K562 (cell line): ENCODE measurements around the gene NPTXR. TPM values are rescaled to one million over a fixed set of nuclear protein-coding genes. Genes with fewer than 3 reads are reported as not detected.

ENCODE experiments used
- ATAC-seq: fragments of 200-7000 bp; cut with Tn5 transposase; 3 replicates; pipeline ENCODE4 v1.9.1; 2020; ENCODE audit warnings: moderate library complexity
- BruUV-seq: library from RNA; stranded (reverse); fragments of 400-500 nt; replicated peaks from 2 replicates; lab custom pipeline; 2021; lab: Mats Ljungman, UMichigan
- CTCF ChIA-PET: fragments of 300-600 bp; formaldehyde crosslinking; extraction: SDS; loops from one replicate; lab custom pipeline; 2021; ENCODE audit warnings: low intra/inter-chr PET ratio; lab: Yijun Ruan, JAX
- POLR2A ChIA-PET: fragments of 300-600, 350-650 bp; sonication (Branson Sonifier 250); formaldehyde crosslinking; extraction: SDS; loops from one replicate; lab custom pipeline; 2021; ENCODE audit warnings: antibody characterized with exemption, inconsistent platforms; lab: Yijun Ruan, JAX
- DNase-seq, 4 experiments: peaks; one replicate each; pipeline versions ENCODE4 v3.0.0 to v3.0.0-alpha.2; 2011 to 2018; ENCODE audit warnings: low spot score in 3 of 4, mixed read lengths in 3 of 4; ENCODE audit errors: extremely low read depth in 1 of 4
- FAIRE-seq: peaks from 2 replicates; lab custom pipeline; 2011; peaks lifted over from hg19 to GRCh38; lab: Jason Lieb, UNC
- H2AFZ ChIP-seq: 2 replicates; pipeline ENCODE4 v1.6.0; 2011; ENCODE audit warnings: low read depth, low read length, control low read depth, inconsistent platforms
- H3K27ac ChIP-seq: fragments of 200-600 bp; 3 replicates; pipeline ENCODE4 v1.8.0; 2011; ENCODE audit warnings: low read depth, mild to moderate bottlenecking, control low read depth, inconsistent platforms, low read length, moderate library complexity, mixed read lengths; ENCODE audit errors: extremely low read depth
- H3K27me3 ChIP-seq, 2 experiments: fragments of 300-600 bp in 1 of 2; 2 replicates in 1 of 2; 3 replicates in 1 of 2; pipeline versions ENCODE4 v1.6.0 to v1.8.0; 2011; ENCODE audit warnings: inconsistent platforms in 2 of 2, low read length in 2 of 2, mild to moderate bottlenecking in 1 of 2, mixed read lengths in 1 of 2, moderate library complexity in 1 of 2; ENCODE audit not compliant: control insufficient read depth in 2 of 2, insufficient read depth in 2 of 2
- H3K36me3 ChIP-seq: fragments of 300-600 bp; 3 replicates; pipeline ENCODE4 v1.8.0; 2011; ENCODE audit warnings: mild to moderate bottlenecking, low read length, inconsistent platforms; ENCODE audit not compliant: control insufficient read depth, insufficient read depth
- H3K4me1 ChIP-seq, 2 experiments: fragments of 200-600 bp in 1 of 2; replicated peaks in 1 of 2; 2 replicates in 1 of 2; 3 replicates in 1 of 2; pipeline versions ENCODE4 v1.5.1 to v1.8.0; 2011; ENCODE audit warnings: inconsistent platforms in 2 of 2, low read length in 2 of 2, mild to moderate bottlenecking in 1 of 2, mixed read lengths in 1 of 2, moderate library complexity in 1 of 2; ENCODE audit not compliant: control insufficient read depth in 2 of 2, insufficient read depth in 2 of 2
- H3K4me2 ChIP-seq: 2 replicates; pipeline ENCODE4 v1.6.1; 2011; ENCODE audit warnings: low read length, control low read depth, inconsistent platforms, mixed read lengths; ENCODE audit not compliant: insufficient read depth
- H3K4me3 ChIP-seq: fragments of 200-600 bp; sonication (generic), shearing (Covaris generic); 2 replicates; pipeline ENCODE4 v1.5.1; 2016; ENCODE audit warnings: control low read depth, inconsistent platforms
- H3K79me2 ChIP-seq: fragments of 200-600 bp; 3 replicates; pipeline ENCODE4 v1.8.0; 2011; ENCODE audit warnings: low read length, inconsistent platforms; ENCODE audit not compliant: control insufficient read depth, insufficient read depth
- H3K9ac ChIP-seq, 2 experiments: 2 replicates each; pipeline versions ENCODE4 v1.6.0 to v1.6.1; 2011; ENCODE audit warnings: low read depth in 2 of 2, low read length in 2 of 2, control low read depth in 1 of 2, inconsistent platforms in 1 of 2, mild to moderate bottlenecking in 1 of 2, mixed read lengths in 1 of 2; ENCODE audit not compliant: insufficient read depth in 1 of 2
- H3K9me1 ChIP-seq: one replicate; pipeline ENCODE4 v1.6.0; 2011; ENCODE audit warnings: inconsistent platforms, mild to moderate bottlenecking, low read length, moderate library complexity; ENCODE audit not compliant: control insufficient read depth, insufficient read depth
- H3K9me3 ChIP-seq: replicated peaks from 2 replicates; pipeline ENCODE4 v1.5.1; 2011; ENCODE audit warnings: low read depth, low read length, inconsistent platforms; ENCODE audit not compliant: control insufficient read depth, insufficient read depth
- H4K20me1 ChIP-seq: replicated peaks from 2 replicates; pipeline ENCODE4 v1.6.1; 2011; ENCODE audit warnings: low read length, inconsistent platforms, mixed read lengths; ENCODE audit not compliant: control insufficient read depth, insufficient read depth
- C11orf30 ChIP-seq: fragments of 450-650 bp; IDR thresholded peaks from 2 replicates; pipeline ENCODE4 v1.6.1; 2016; ENCODE audit warnings: low read depth, mild to moderate bottlenecking
- KAT8 ChIP-seq: fragments of 450-650 bp; IDR thresholded peaks from 2 replicates; pipeline ENCODE4 v1.6.1; 2016; ENCODE audit warnings: low read depth, mild to moderate bottlenecking
- MAFF ChIP-seq: IDR thresholded peaks from 2 replicates; pipeline ENCODE4 v1.6.1; 2012; ENCODE audit warnings: low read length, improper control_type of control experiment
- MAFG ChIP-seq: fragments of 450-650 bp; conservative IDR thresholded peaks from 2 replicates; pipeline ENCODE4 v1.6.1; 2016; ENCODE audit warnings: missing genetic modification characterization, missing compliant biosample characterization
- MAFK ChIP-seq: IDR thresholded peaks from 2 replicates; pipeline ENCODE4 v1.6.1; 2011; ENCODE audit warnings: low read length, improper control_type of control experiment
- MAZ ChIP-seq, 2 experiments: fragments of 450-650 bp in 1 of 2; sonication (generic) in 1 of 2; formaldehyde crosslinking; IDR thresholded peaks in 1 of 2; conservative IDR thresholded peaks in 1 of 2; 2 replicates each; pipeline versions ENCODE4 v1.4.0 to v1.5.0; 2020; ENCODE audit warnings: mild to moderate bottlenecking in 1 of 2, missing genetic modification reagents in 1 of 2
- MED1 ChIP-seq: sonication (generic); formaldehyde crosslinking; IDR thresholded peaks from 2 replicates; pipeline ENCODE4 v1.8.1; 2023; ENCODE audit warnings: missing genetic modification reagents, borderline replicate concordance
- POLR2G ChIP-seq: fragments of 200-400 bp; formaldehyde crosslinking; IDR thresholded peaks from 2 replicates; pipeline ENCODE4 v1.6.1; 2017; ENCODE audit warnings: low read depth, mild to moderate bottlenecking, antibody characterized with exemption, low read length, moderate library complexity
- ZNF316 ChIP-seq: fragments of 450-650 bp; IDR thresholded peaks from 2 replicates; pipeline ENCODE4 v1.6.1; 2016
- ZNF41 ChIP-seq: fragments of 250-450 bp; sonication (Bioruptor Pico); conservative IDR thresholded peaks from 2 replicates; pipeline ENCODE4 v1.4.0; 2020; ENCODE audit warnings: mild to moderate bottlenecking
- WGBS: fragments of 100-300 bp; shearing (Covaris generic); methylation state at CpG from one replicate; pipeline ENCODE4 v1.1.6; 2016; ENCODE audit warnings: low coverage, mixed read lengths; ENCODE audit not compliant: insufficient coverage; ENCODE audit errors: missing lambda C conversion rate; 5-methylcytosine and 5-hydroxymethylcytosine counted together
- in situ Hi-C: fragments of 300-500 bp; cut with MboI; formaldehyde crosslinking; loops from 4 replicates; pipeline ENCODE4 v1.15.0; 2018; ENCODE audit warnings: inconsistent platforms, mixed read lengths
- intact Hi-C: fragments of 100-400 bp; cut with micrococcal nuclease; formaldehyde crosslinking; loops from 2 replicates; pipeline ENCODE4 v1.14.2; 2022
- polyA plus RNA-seq, 8 experiments: library from polyadenylated mRNA; depleted of rRNA in 4 of 8; stranded (reverse) in 5 of 8; unstranded in 3 of 8; fragments of >200 nt; fragmentation: Nextera tagmentation in 2 of 8; fragmentation: Illumina TruSeq in 1 of 8; extraction: Ambion mirVana in 2 of 8; extraction: Trizol in 1 of 8; gene quantifications; 2 replicates each; pipeline versions ENCODE4 v1.2.1 to v1.2.3, GENCODE V29; 2011 to 2014; ENCODE audit warnings: inconsistent platforms in 1 of 8, missing spikeins in 1 of 8
- total RNA-seq, 7 experiments: library from RNA; depleted of rRNA in 6 of 7; stranded (reverse); fragments of >200 nt in 6 of 7; fragmentation: Illumina TruSeq in 2 of 7; extraction: Trizol in 2 of 7; gene quantifications; 2 replicates each; pipeline versions ENCODE4 v1.2.1 to v1.2.3, GENCODE V29; 2011 to 2021; ENCODE audit warnings: low replicate concordance in 1 of 7
- TF ChIP-seq, protein P1 (sequence below): fragments of 450-650 bp; IDR thresholded peaks from 2 replicates; pipeline ENCODE4 v1.6.1; 2016

The NPTXR gene
- total and polyA plus RNA-seq, 9 of the 15 experiments (the other 6 are each of a cell fraction or from before 2014, with no cell fraction given) = 0.01 to 3.1 (median 1.1) TPM

DNA sequence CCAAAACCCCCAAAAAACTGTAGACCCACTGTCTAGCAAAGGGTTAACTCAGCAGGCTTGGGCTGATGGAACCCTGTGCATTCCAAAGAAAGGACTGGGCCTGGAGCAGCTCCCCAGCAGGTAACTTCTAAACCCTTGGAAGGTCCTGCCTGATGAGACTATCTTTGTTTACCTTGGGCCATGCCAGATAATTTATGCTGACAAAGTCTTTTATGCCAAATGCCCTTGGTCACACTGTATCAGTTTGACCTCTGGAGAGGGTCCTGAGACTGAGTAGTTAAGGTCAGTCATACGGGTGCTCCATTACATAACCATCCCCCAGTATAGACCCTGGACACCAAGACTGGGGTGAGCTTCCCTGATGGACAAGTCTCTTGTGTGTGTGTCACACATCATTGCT, 28.0 kb downstream of the NPTXR start:
- no peaks in the 10 kb centered on the region for H3K9me3 ChIP-seq
- no peak for TF ChIP-seq MAZ (CRISPR knock-in tag; conservative IDR thresholded peaks at IDR 0.05 in 1 of 2, IDR thresholded peaks at IDR 0.05 in 1 of 2)
- TF ChIP-seq C11orf30 = peak; percentile 43
- no peak for TF ChIP-seq MED1 (CRISPR knock-in tag)
- TF ChIP-seq, protein P1, sequence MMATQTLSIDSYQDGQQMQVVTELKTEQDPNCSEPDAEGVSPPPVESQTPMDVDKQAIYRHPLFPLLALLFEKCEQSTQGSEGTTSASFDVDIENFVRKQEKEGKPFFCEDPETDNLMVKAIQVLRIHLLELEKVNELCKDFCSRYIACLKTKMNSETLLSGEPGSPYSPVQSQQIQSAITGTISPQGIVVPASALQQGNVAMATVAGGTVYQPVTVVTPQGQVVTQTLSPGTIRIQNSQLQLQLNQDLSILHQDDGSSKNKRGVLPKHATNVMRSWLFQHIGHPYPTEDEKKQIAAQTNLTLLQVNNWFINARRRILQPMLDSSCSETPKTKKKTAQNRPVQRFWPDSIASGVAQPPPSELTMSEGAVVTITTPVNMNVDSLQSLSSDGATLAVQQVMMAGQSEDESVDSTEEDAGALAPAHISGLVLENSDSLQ = no peak
- TF ChIP-seq MAFF = peak; percentile 66
- peak; percentile 65 for TF ChIP-seq MAFG (tag)
- TF ChIP-seq KAT8 = no peak
- peak; percentile 31 for TF ChIP-seq MAFK
- no peak for TF ChIP-seq ZNF41 (CRISPR knock-in tag)
- no peak for TF ChIP-seq POLR2G
- peak; percentile 65; the same call in 1 of the 2 replicates for TF ChIP-seq ZNF316
- no peak overlapping the region for H3K4me3 ChIP-seq
- no peaks in the 10 kb centered on the region for H3K4me1 ChIP-seq
- H3K9me1 ChIP-seq = no peaks in the 10 kb centered on the region
- intact Hi-C loops (no loop called here), in situ Hi-C loops (no loop called here)
- H3K27me3 ChIP-seq = peaks cover 0 to 21% of the 10 kb centered on the region in 2 experiments; a peak in 4 of 5 replicates
- no TSS peak for BruUV-seq
- ChIA-PET POLR2A (interaction anchor here (1.2 kb wide), 1 partner anchor 58 kb away, joined by 3 read pairs; no protein-coding TSS in a partner anchor), CTCF (no interaction called here)
- no peak overlapping the region for H2AFZ ChIP-seq
- H3K9ac ChIP-seq = no peak overlapping the region
- no peaks in the 10 kb centered on the region for H3K36me3 ChIP-seq
- WGBS = 8% methylated on average over 1 of the region's 1 CpG
- no peaks in the 10 kb centered on the region for H4K20me1 ChIP-seq
- H3K27ac ChIP-seq = no peak overlapping the region
- DNase-seq = no peak
- no peaks in the 10 kb centered on the region for H3K79me2 ChIP-seq
- ATAC-seq = no peak
- no peak for FAIRE-seq
- H3K4me2 ChIP-seq = no peak overlapping the region
